SK-N-DZ (cell line): ENCODE measurements around the gene SH3BP2.
A peak's percentile ranks its signal among the peaks of the same experiment; 100 is the strongest.

Experiments
- DNase-seq: peaks from one replicate; pipeline ENCODE4 v3.0.0-alpha.2; 2015; ENCODE audit warnings: low spot score

Gene SH3BP2

DNA sequence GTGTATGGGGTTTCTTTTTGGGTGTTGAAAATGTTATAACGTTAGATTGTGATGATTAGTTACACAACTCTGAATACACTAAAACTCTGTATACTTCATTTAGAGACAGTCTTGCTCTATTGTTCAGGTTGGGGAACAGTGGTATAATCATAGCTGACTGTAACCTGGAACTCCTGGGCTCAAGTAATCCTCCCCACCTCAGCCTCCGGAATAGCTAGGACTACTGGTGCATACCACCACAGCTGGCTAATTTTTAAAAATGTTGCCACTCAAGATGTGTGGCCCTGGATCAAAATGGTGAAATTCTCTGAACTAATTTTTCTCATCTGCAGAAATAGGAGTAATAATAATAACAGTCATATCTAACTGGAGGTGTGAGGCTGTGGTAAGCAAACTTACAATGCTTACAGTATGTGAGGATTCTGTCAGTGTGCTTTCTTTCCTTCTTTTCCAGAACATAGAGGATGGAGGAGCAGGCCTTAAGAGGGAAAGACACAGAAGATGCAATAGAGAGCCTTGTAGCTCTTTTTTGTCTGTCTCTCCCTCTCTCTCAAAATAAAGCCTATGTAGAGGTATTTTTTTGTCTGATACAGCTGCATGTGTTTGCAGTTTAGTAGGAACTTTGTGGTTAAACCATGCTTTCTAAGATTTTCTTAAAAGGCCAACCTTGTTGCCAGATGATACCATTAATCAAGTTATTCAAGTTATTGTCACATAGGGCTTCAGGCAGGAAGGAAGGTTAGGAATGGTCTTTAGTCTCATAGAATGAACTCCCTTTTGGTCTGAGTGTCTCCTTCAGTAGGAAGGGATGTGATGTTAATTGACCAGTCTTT is 58.3 kb downstream of the SH3BP2 start:
- DNase-seq: no peak

DNA sequence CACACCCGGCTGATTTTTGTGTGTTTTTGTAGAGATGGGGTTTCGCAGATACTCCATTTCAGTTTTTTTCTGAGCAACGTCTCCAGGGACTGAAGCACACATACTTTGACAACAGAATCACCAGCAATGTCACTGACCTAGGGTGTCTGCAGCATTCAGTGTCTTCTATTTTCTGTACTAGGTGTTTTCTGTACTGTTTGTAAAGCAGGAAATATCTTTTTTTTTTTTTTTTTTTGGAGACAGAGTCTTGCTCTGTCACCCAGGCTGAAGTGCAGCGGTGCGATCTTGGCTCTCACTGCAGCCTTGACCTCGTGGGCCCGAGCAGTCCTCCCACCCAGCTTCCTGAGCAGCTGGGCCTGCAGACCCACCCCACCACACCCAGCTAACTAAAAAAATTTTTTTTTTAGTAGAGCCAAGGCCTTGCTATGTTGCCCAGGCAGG is 59.6 kb downstream of the SH3BP2 start:
- DNase-seq: no peak

DNA sequence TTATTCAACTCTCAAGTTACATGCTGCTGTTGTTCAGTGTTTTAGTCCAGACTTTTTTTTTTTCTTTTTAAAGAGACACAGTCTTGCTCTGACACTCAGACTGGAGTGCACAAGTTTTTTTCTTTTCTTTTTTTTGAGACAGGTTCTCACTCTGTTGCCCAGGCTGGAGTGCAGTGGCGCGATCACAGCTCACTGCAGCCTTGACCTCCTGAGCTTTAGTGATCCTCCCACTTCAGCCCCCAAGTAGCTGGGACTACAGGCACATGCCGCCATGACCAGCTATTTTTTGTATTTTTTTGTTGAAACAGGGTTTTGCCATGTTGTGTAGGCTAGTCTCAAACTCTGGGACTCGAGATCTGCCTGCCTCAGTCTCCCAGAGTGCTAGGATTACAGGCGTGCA is 62.7 kb downstream of the SH3BP2 start:
- no peak for DNase-seq

DNA sequence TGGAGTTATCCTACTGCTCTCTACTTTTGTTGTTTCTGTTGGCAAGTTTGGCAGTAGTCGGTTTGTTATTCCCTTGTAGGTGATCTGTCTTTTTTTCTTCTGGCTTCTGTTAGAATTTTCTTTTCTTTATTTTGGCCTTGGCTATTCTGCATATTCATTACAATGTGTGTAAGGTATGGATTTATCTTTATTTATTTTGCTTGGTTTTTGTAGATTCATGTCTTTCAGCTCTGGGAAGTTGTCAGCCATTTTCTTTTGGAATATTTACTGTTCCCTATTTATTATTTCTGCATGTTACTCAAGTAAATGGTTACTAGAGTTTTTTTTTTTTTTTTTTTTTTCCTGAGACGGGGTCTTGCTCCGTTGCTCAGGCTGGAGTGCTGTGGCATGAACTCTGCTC is 63.4 kb downstream of the SH3BP2 start:
- no peak for DNase-seq

GRCh38 chr4:2857349-2857927 is 64.6 kb downstream of the SH3BP2 start:
- DNase-seq: no peak

DNA sequence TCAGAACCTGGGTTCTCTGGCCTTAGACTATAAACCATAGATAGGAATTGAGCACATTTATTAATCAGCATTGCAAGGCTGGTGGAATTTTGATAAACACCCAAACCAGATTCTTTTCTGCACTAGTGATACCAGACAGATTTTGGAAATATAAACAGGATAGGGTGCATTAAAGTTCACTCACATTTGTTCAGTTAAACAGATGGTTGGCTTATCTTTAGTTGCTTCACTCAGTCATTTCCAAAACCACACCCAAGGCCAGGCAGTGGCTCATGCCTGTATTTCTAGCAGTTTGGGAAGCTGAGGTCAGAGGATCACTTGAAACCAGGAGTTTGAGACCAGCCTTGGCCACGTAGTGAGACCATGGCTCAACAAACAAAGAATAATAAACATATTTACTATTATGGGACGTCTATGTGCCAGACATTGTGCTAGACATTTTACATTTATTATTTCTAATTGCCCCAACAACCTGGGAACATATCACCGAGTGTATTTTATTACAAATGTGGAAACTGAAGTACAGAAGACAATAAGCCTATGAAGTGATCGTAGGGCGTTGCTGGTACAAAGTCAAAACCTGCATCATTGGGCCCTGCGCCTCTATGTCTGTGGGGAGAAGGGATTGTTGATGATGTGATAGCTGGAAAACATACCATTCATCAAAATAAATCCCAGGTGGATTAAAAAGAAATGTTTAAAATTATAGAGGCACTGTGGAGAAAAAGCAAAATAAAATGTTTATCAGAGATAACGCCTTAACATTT is 65.7 kb downstream of the SH3BP2 start:
- DNase-seq: no peak

- no peak for DNase-seq
Measured at GRCh38 chr4:2859514-2859913, 66.6 kb downstream of the SH3BP2 start.

- no peak for DNase-seq
Measured at GRCh38 chr4:2860391-2861348, 67.8 kb downstream of the SH3BP2 start.

- DNase-seq: no peak
Measured at GRCh38 chr4:2861631-2862436, 68.9 kb downstream of the SH3BP2 start.

GRCh38 chr4:2862528-2862927 is 69.6 kb downstream of the SH3BP2 start:
- no peak for DNase-seq

DNA sequence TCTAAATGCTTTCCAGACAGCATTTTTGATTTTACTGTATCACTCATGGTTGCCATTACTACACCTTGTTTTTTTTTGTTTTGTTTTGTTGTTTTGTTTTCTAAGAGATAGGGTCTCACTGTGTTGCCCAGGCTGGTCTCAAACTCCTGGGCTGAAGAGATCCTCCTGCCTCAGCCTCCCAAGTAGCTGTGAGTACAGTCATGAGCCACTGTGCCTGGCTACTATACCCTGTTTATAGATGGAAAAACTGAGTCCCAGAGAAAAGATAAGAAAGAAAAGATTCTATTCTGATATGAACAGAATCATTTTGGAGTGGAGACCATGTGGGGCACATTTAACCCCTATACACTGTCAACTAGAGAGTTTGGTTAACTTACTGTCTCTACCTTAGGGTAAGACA is 70.8 kb downstream of the SH3BP2 start:
- no peak for DNase-seq

DNA sequence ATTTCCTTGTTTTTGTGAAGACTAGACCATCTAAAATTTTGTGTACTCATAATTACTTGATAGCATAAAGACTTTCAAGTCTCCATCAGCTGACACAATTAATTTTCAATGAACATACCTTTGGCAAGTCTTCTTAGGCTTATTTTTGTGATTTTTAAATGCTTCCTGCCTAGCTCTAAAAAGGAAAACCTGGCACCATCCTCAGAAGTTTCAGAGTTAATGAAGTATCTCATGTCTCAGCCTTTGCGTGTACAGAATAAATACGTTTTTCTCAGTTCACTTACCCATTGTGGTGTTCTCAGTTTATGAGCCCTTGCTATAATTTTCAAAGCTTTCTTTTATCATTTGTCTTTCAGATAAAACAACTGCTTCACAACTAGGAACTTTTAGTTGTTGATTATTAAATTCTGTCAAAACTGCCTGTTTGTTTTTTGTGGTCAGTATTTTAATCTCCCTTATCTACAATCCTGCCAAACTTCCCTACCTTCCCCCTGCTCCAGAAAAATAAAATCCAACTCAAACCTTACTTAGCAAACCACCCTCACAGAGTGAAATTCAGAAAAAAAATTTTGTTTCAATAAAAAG is 72.4 kb downstream of the SH3BP2 start:
- no peak for DNase-seq

DNA sequence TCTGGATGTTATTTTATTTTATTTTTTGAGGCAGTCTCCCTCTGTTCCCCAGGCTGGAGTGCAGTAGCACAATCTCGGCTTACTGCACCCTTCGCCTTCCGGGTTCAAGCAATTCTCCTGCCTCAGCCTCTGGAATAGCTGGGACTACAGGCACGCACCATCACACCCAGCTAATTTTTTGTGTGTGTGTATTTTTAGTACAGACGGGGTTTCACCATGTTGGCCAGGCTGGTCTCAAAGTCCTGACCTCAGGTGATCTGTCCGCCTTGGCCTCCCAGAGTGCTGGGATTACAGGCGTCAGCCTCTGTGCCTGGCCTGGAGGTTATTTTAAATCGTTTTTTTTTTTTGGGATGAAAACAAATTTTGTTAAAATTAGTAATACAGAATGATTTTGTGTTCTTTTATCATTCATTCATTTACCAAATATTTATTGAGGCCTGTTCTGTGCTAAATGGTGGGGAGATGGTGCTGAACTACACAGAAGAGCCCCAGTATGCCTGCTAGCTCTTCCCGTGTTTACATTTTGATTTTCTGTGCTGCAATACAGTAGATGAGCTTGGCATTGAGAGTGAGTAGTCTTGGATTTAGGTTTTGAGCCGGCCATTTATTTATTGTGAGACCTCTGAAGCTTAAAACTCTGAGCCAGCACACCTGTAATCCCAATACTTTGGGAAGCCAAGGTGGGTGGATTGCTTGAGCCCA is 73.4 kb downstream of the SH3BP2 start:
- DNase-seq: no peak

- no peak for DNase-seq
Measured at GRCh38 chr4:2866891-2867290, 74.0 kb downstream of the SH3BP2 start.

GRCh38 chr4:2867758-2868491 is 75.0 kb downstream of the SH3BP2 start:
- peak; percentile 18 for DNase-seq

- no peak for DNase-seq
Measured at GRCh38 chr4:2868877-2869487, 76.1 kb downstream of the SH3BP2 start.

- DNase-seq: no peak
Measured at GRCh38 chr4:2869659-2870058, 76.8 kb downstream of the SH3BP2 start.

DNA sequence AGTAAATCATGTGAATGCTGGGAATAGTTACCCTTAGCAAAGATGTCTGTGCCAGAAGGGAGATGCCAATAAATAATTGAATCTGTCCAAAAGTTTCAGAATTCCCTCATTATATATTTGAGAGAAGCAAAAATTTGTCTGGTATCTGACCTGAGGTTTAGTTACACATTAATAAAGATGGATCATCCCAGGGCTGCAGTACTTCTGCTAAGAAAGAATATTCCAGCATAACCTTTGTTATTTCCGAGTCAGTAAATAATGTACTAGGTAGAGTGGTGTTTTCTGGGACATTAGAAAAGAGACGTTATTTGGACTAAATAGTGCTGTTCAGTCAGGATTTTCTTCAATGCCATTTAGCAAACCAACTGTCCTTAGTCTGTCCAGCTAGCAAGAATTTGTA is 77.2 kb downstream of the SH3BP2 start:
- DNase-seq: no peak
